HG02763 (cell line): ENCODE measurements around the gene TREML4.
"Not testable (repeated sequence)": the region's sequence is repeated elsewhere in the genome, so short reads cannot be mapped to it uniquely, and the experiment has no call there.

Experiments used
- ATAC-seq: cut with Tn5 transposase; IDR thresholded peaks from one replicate; pipeline ENCODE4 v1.9.1; 2021; ENCODE audit warnings: mild to moderate bottlenecking, moderate library complexity; ENCODE audit not compliant: unreplicated experiment

Gene TREML4

GRCh38 chr6:41201764-41202173 is 26.4 kb upstream of the TREML4 start:
- ATAC-seq = no peak

GRCh38 chr6:41204156-41204555 is 24.0 kb upstream of the TREML4 start:
- no peak for ATAC-seq

- no peak for ATAC-seq
Measured at GRCh38 chr6:41208439-41209106, 19.6 kb upstream of the TREML4 start.

- ATAC-seq = no peak
Measured at GRCh38 chr6:41209547-41210320, 18.4 kb upstream of the TREML4 start.

- ATAC-seq = no peak
Measured at GRCh38 chr6:41214559-41215238, 13.4 kb upstream of the TREML4 start.

GRCh38 chr6:41215777-41216176 is 12.4 kb upstream of the TREML4 start:
- no peak for ATAC-seq

GRCh38 chr6:41216616-41217015 is 11.5 kb upstream of the TREML4 start:
- no peak for ATAC-seq

GRCh38 chr6:41222045-41222444 is 6.1 kb upstream of the TREML4 start:
- no peak for ATAC-seq

GRCh38 chr6:41222513-41222912 is 5.6 kb upstream of the TREML4 start:
- no peak for ATAC-seq

GRCh38 chr6:41224800-41225199 is 3.3 kb upstream of the TREML4 start:
- ATAC-seq = no peak

GRCh38 chr6:41226752-41227151 is 1.4 kb upstream of the TREML4 start:
- ATAC-seq = no peak

- no peak for ATAC-seq
Measured at GRCh38 chr6:41228616-41229015, 467 bp downstream of the TREML4 start.

GRCh38 chr6:41229721-41230120 is 1.6 kb downstream of the TREML4 start:
- ATAC-seq = no peak

GRCh38 chr6:41231246-41231645 is 3.1 kb downstream of the TREML4 start:
- ATAC-seq = no peak

- no peak for ATAC-seq
Measured at GRCh38 chr6:41232667-41233066, 4.5 kb downstream of the TREML4 start.

GRCh38 chr6:41236276-41236675 is 8.1 kb downstream of the TREML4 start:
- no peak for ATAC-seq

- ATAC-seq = no peak
Measured at GRCh38 chr6:41237128-41237527, 9.0 kb downstream of the TREML4 start.

GRCh38 chr6:41239467-41240159 is 11.5 kb downstream of the TREML4 start:
- no peak for ATAC-seq

- not testable (repeated sequence) for ATAC-seq
Measured at GRCh38 chr6:41246529-41246928, 18.4 kb downstream of the TREML4 start.

GRCh38 chr6:41247288-41247865 is 19.2 kb downstream of the TREML4 start:
- no peak for ATAC-seq
